DND-41 (cell line): ENCODE results near the gene PTPRE.

Experiments used
- CTCF ChIP-seq: IDR thresholded peaks from 2 replicates; pipeline ENCODE4 v1.5.1; 2012; ENCODE audit warnings: borderline replicate concordance, low read length, moderate library complexity, mild to moderate bottlenecking; ENCODE audit not compliant: poor library complexity, severe bottlenecking; ENCODE audit errors: extremely low read depth
- EZH2 ChIP-seq: IDR thresholded peaks from 3 replicates; pipeline ENCODE4 v1.6.1; 2012; ENCODE audit warnings: borderline replicate concordance, low read depth, mild to moderate bottlenecking, moderate library complexity, low read length, inconsistent platforms; ENCODE audit not compliant: severe bottlenecking

GRCh38 chr10:128003521-128003920 is 96.6 kb downstream of the PTPRE start:
- TF ChIP-seq CTCF (no peak), EZH2 (no peak)
